HG02884 (cell line): Measurements from ENCODE around the gene OR52B6.
"Not testable (repeated sequence)": the region's sequence is repeated elsewhere in the genome, so short reads cannot be mapped to it uniquely, and the experiment has no call there.

Experiments used
- ATAC-seq: cut with Tn5 transposase; IDR thresholded peaks from one replicate; pipeline ENCODE4 v1.9.1; 2021; ENCODE audit warnings: mild to moderate bottlenecking, moderate library complexity; ENCODE audit not compliant: unreplicated experiment

The OR52B6 gene

GRCh38 chr11:5593146-5593545 lies 12.5 kb downstream of the OR52B6 start:
- no peak for ATAC-seq

GRCh38 chr11:5596607-5597201 lies 16.0 kb downstream of the OR52B6 start, which contains the start of gene TRIM6:
Gene TRIM6 (plus strand): TSS chr11:5596637. CDS start chr11:5596898, 261 bp downstream.
- ATAC-seq = no peak

- no peak for ATAC-seq
Measured at GRCh38 chr11:5597953-5598352, 17.3 kb downstream of the OR52B6 start.

- ATAC-seq = peak; percentile 90
Measured at GRCh38 chr11:5600374-5600851, 19.7 kb downstream of the OR52B6 start.

GRCh38 chr11:5602791-5603190 lies 22.1 kb downstream of the OR52B6 start:
- ATAC-seq = not testable (repeated sequence)

GRCh38 chr11:5603326-5603725 lies 22.6 kb downstream of the OR52B6 start:
- ATAC-seq = no peak

- ATAC-seq = no peak
Measured at GRCh38 chr11:5604896-5605295, 24.2 kb downstream of the OR52B6 start.

GRCh38 chr11:5605849-5606248 lies 25.2 kb downstream of the OR52B6 start:
- no peak for ATAC-seq

GRCh38 chr11:5608808-5609207 lies 28.1 kb downstream of the OR52B6 start:
- no peak for ATAC-seq

GRCh38 chr11:5610446-5610845 lies 29.8 kb downstream of the OR52B6 start:
- no peak for ATAC-seq

- ATAC-seq = no peak
Measured at GRCh38 chr11:5611627-5612026, 30.9 kb downstream of the OR52B6 start.

- no peak for ATAC-seq
Measured at GRCh38 chr11:5618807-5619206, 38.1 kb downstream of the OR52B6 start.

GRCh38 chr11:5620651-5621521 lies 40.2 kb downstream of the OR52B6 start:
- no peak for ATAC-seq

GRCh38 chr11:5621580-5621979 lies 40.9 kb downstream of the OR52B6 start:
- ATAC-seq = no peak

- no peak for ATAC-seq
Measured at GRCh38 chr11:5622802-5623201, 42.1 kb downstream of the OR52B6 start.

- ATAC-seq = peak; percentile 96
Measured at GRCh38 chr11:5624489-5625279, 44.0 kb downstream of the OR52B6 start, which contains the start of gene TRIM34. Gene TRIM34 (plus strand): TSS chr11:5625001. CDS start chr11:5632332, 7,331 bp downstream.

- ATAC-seq = no peak
Measured at GRCh38 chr11:5625281-5625680, 44.6 kb downstream of the OR52B6 start.

- no peak for ATAC-seq
Measured at GRCh38 chr11:5626196-5626595, 45.5 kb downstream of the OR52B6 start.

GRCh38 chr11:5631417-5631816 lies 50.7 kb downstream of the OR52B6 start:
- peak; percentile 15 for ATAC-seq
